Breast epithelium (tissue), 4 donors: ENCODE results near the gene IDE. TPM values are rescaled to one million over a fixed set of nuclear protein-coding genes. Genes with fewer than 3 reads are reported as not detected.

Experiments
- DNase-seq, 2 donors: peaks; one replicate each; pipeline ENCODE4 v3.0.0-alpha.2; 2019; ENCODE audit warnings: low spot score in 2 of 2
- H3K27ac ChIP-seq, 2 donors: fragments of 200-600 bp; sonication (generic) in 1 of 2; one replicate each; pipeline ENCODE4 v1.5.1; 2016 to 2019; ENCODE audit warnings: mild to moderate bottlenecking in 1 of 2
- H3K27me3 ChIP-seq, 2 donors: fragments of 200-600 bp; sonication (generic) in 1 of 2; one replicate each; pipeline versions ENCODE4 v1.5.1 to v1.6.0; 2017 to 2019; ENCODE audit warnings: control low read depth in 1 of 2, mild to moderate bottlenecking in 1 of 2
- H3K36me3 ChIP-seq: fragments of 200-600 bp; one replicate; pipeline ENCODE4 v1.5.1; 2019
- H3K4me1 ChIP-seq, 2 donors: fragments of 200-600 bp; sonication (generic); one replicate each; pipeline ENCODE4 v1.5.1; 2016 to 2019; ENCODE audit warnings: control low read depth in 1 of 2
- H3K4me3 ChIP-seq, 3 donors: fragments of 200-600 bp; sonication (generic); 1 replicate in 2 of 3; 2 replicates in 1 of 3; pipeline ENCODE4 v1.5.1; 2016 to 2019; ENCODE audit warnings: mild to moderate bottlenecking in 3 of 3, moderate library complexity in 2 of 3
- H3K9me3 ChIP-seq, 2 donors: fragments of 200-600 bp; sonication (generic) in 1 of 2; one replicate each; pipeline ENCODE4 v1.5.1; 2016 to 2019; ENCODE audit warnings: control low read depth in 1 of 2
- POLR2A ChIP-seq: fragments of 450-650 bp; IDR thresholded peaks from one replicate; pipeline ENCODE4 v1.6.1; 2016; ENCODE audit warnings: antibody characterized with exemption, mild to moderate bottlenecking, moderate library complexity
- POLR2AphosphoS5 ChIP-seq, 3 donors: sonication (generic); formaldehyde crosslinking; IDR thresholded peaks; one replicate each; pipeline ENCODE4 v1.6.1; 2017; ENCODE audit warnings: antibody characterized with exemption in 3 of 3
- intact Hi-C: fragments of 100-400 bp; cut with DNase I; formaldehyde crosslinking; loops from one replicate; pipeline ENCODE4 v1.15.1; 2023; ENCODE audit warnings: low total_unique reads
- total RNA-seq, 3 donors: library from RNA; depleted of rRNA; stranded (reverse); fragments of >200 nt; gene quantifications; one replicate each; pipeline ENCODE4 v1.1.0, GENCODE V29; 2016
- TF ChIP-seq, protein P1 (sequence below), 3 donors: fragments of 450-650 bp; IDR thresholded peaks; one replicate each; pipeline ENCODE4 v1.5.1; 2016 to 2017; ENCODE audit warnings: antibody characterized with exemption in 3 of 3, mild to moderate bottlenecking in 3 of 3, moderate library complexity in 3 of 3

IDE gene
- total RNA-seq, 3 donors from 2014 or later = 24.0 to 39.5 (median 29.2) TPM

GRCh38 chr10:92541583-92541982, 32.3 kb downstream of the IDE start:
- no peak overlapping the region for H3K4me3 ChIP-seq
- H3K4me1 ChIP-seq = no peaks in the 10 kb centered on the region
- TF ChIP-seq POLR2A (no peak), POLR2AphosphoS5 (IDR thresholded peaks at IDR 0.05) (no peak)
- TF ChIP-seq, protein P1, sequence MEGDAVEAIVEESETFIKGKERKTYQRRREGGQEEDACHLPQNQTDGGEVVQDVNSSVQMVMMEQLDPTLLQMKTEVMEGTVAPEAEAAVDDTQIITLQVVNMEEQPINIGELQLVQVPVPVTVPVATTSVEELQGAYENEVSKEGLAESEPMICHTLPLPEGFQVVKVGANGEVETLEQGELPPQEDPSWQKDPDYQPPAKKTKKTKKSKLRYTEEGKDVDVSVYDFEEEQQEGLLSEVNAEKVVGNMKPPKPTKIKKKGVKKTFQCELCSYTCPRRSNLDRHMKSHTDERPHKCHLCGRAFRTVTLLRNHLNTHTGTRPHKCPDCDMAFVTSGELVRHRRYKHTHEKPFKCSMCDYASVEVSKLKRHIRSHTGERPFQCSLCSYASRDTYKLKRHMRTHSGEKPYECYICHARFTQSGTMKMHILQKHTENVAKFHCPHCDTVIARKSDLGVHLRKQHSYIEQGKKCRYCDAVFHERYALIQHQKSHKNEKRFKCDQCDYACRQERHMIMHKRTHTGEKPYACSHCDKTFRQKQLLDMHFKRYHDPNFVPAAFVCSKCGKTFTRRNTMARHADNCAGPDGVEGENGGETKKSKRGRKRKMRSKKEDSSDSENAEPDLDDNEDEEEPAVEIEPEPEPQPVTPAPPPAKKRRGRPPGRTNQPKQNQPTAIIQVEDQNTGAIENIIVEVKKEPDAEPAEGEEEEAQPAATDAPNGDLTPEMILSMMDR (IDR thresholded peaks at IDR 0.05) = no peak
- no peaks in the 10 kb centered on the region for H3K9me3 ChIP-seq
- no peak overlapping the region for H3K27ac ChIP-seq
- no peak for DNase-seq
- H3K27me3 ChIP-seq = no peaks in the 10 kb centered on the region
- no peaks in the 10 kb centered on the region for H3K36me3 ChIP-seq
- intact Hi-C loops = no loop called here

GRCh38 chr10:92538231-92538958, 35.5 kb downstream of the IDE start:
- no peak for DNase-seq
- no peaks in the 10 kb centered on the region for H3K36me3 ChIP-seq
- no peaks in the 10 kb centered on the region for H3K9me3 ChIP-seq
- no peaks in the 10 kb centered on the region for H3K4me1 ChIP-seq
- H3K27me3 ChIP-seq = no peaks in the 10 kb centered on the region
- H3K4me3 ChIP-seq = no peak overlapping the region
- no peak overlapping the region for H3K27ac ChIP-seq
- TF ChIP-seq POLR2A (no peak), POLR2AphosphoS5 (IDR thresholded peaks at IDR 0.05) (no peak)
- TF ChIP-seq, protein P1 (IDR thresholded peaks at IDR 0.05) = no peak
- intact Hi-C loops = no loop called here

- TF ChIP-seq POLR2AphosphoS5 (IDR thresholded peaks at IDR 0.05) (no peak), POLR2A (no peak)
- TF ChIP-seq, protein P1 (IDR thresholded peaks at IDR 0.05) = no peak
- Histone ChIP-seq H3K27ac (no peak overlapping the region), H3K36me3 (no peaks in the 10 kb centered on the region), H3K4me3 (no peak overlapping the region), H3K9me3 (no peaks in the 10 kb centered on the region), H3K27me3 (no peaks in the 10 kb centered on the region), H3K4me1 (no peaks in the 10 kb centered on the region)
- DNase-seq = no peak
- intact Hi-C loops = no loop called here
These were observed 42.9 kb downstream of the IDE start for GRCh38 chr10:92530891-92531535.

- Histone ChIP-seq H3K27ac (no peak overlapping the region), H3K4me1 (no peaks in the 10 kb centered on the region), H3K27me3 (no peaks in the 10 kb centered on the region), H3K9me3 (no peaks in the 10 kb centered on the region), H3K36me3 (no peaks in the 10 kb centered on the region), H3K4me3 (no peak overlapping the region)
- TF ChIP-seq POLR2AphosphoS5 (IDR thresholded peaks at IDR 0.05) (no peak), POLR2A (no peak)
- TF ChIP-seq, protein P1 (IDR thresholded peaks at IDR 0.05) = no peak
- intact Hi-C loops = no loop called here
- no peak for DNase-seq
These were observed 43.5 kb downstream of the IDE start for GRCh38 chr10:92530421-92530820.

GRCh38 chr10:92527716-92528115, 46.2 kb downstream of the IDE start:
- H3K4me1 ChIP-seq = no peaks in the 10 kb centered on the region
- TF ChIP-seq, protein P1 (IDR thresholded peaks at IDR 0.05) = no peak
- TF ChIP-seq POLR2A (no peak), POLR2AphosphoS5 (IDR thresholded peaks at IDR 0.05) (no peak)
- DNase-seq = no peak
- no peak overlapping the region for H3K4me3 ChIP-seq
- no peaks in the 10 kb centered on the region for H3K27me3 ChIP-seq
- H3K9me3 ChIP-seq = no peaks in the 10 kb centered on the region
- H3K36me3 ChIP-seq = no peaks in the 10 kb centered on the region
- H3K27ac ChIP-seq = no peak overlapping the region
- intact Hi-C loops = no loop called here
